MCF 10A (cell line): Measurements from ENCODE around the gene EXT2. TPM values are rescaled to one million over a fixed set of nuclear protein-coding genes. Genes with fewer than 3 reads are reported as not detected.

Source experiments
- BruUV-seq: library from RNA; stranded (reverse); fragments of 400-500 nt; replicated peaks from 2 replicates; lab custom pipeline; 2021; lab: Mats Ljungman, UMichigan
- CTCF ChIA-PET: fragments of 300-600 bp; sonication (Branson Sonifier 250); formaldehyde crosslinking; extraction: SDS; loops from one replicate; lab custom pipeline; 2021; ENCODE audit warnings: antibody characterized with exemption, inconsistent platforms; lab: Yijun Ruan, JAX
- POLR2A ChIA-PET: fragments of 300-600, 350-650 bp; sonication (Branson Sonifier 250); formaldehyde crosslinking; extraction: SDS; loops from one replicate; lab custom pipeline; 2020; ENCODE audit warnings: antibody characterized with exemption, inconsistent platforms; lab: Yijun Ruan, JAX
- DNase-seq: peaks from one replicate; pipeline ENCODE4 v3.0.0-alpha.2; 2018; ENCODE audit not compliant: unreplicated experiment
- H3K27ac Mint-ChIP-seq: one replicate; pipeline ENCODE4 v1.8.0; 2022; ENCODE audit warnings: mild to moderate bottlenecking, low read depth, mixed read lengths; ENCODE audit not compliant: unreplicated experiment
- H3K27me3 Mint-ChIP-seq: one replicate; pipeline ENCODE4 v1.8.0; 2022; ENCODE audit warnings: mixed read lengths; ENCODE audit not compliant: insufficient read depth, unreplicated experiment
- H3K36me3 Mint-ChIP-seq: one replicate; pipeline ENCODE4 v1.8.0; 2022; ENCODE audit warnings: mild to moderate bottlenecking, moderate library complexity, mixed read lengths; ENCODE audit not compliant: insufficient read depth, unreplicated experiment
- H3K4me1 Mint-ChIP-seq: one replicate; pipeline ENCODE4 v1.8.0; 2022; ENCODE audit warnings: mixed read lengths; ENCODE audit not compliant: insufficient read depth, unreplicated experiment
- H3K4me3 Mint-ChIP-seq: one replicate; pipeline ENCODE4 v1.8.0; 2022; ENCODE audit warnings: mild to moderate bottlenecking, moderate library complexity, mixed read lengths; ENCODE audit not compliant: unreplicated experiment
- H3K9me3 Mint-ChIP-seq: one replicate; pipeline ENCODE4 v1.8.0; 2022; ENCODE audit warnings: mixed read lengths; ENCODE audit not compliant: unreplicated experiment
- CTCF ChIP-seq: fragments of 200-600 bp; IDR thresholded peaks from one replicate; pipeline ENCODE4 v1.8.0; 2022; ENCODE audit warnings: antibody characterized with exemption, mild to moderate bottlenecking; ENCODE audit not compliant: unreplicated experiment
- intact Hi-C: fragments of 100-400 bp; cut with micrococcal nuclease; formaldehyde crosslinking; loops from 2 replicates; pipeline ENCODE4 v1.14.1; 2022
- total RNA-seq: library from RNA; stranded (reverse); gene quantifications from 2 replicates; pipeline ENCODE4 v1.2.3, GENCODE V29; 2022

Gene EXT2
- total RNA-seq, 1 experiment from 2014 or later, result 73.1 TPM

- Mint-ChIP-seq H3K4me1 (no peaks in the 10 kb centered on the region), H3K36me3 (peaks cover 14% of the 10 kb centered on the region), H3K4me3 (no peak overlapping the region), H3K9me3 (no peaks in the 10 kb centered on the region), H3K27me3 (no peaks in the 10 kb centered on the region), H3K27ac (no peak overlapping the region)
- intact Hi-C loops, result no loop called here
- DNase-seq, result no peak
- CTCF ChIA-PET, result interaction anchor here (0.6 to 1.4 kb wide), 2 partner anchors 20 to 943 kb away, joined by 4 to 5 read pairs; no protein-coding TSS in a partner anchor
- no peak for TF ChIP-seq CTCF
- no TSS peak for BruUV-seq
- POLR2A ChIA-PET, result no interaction called here
Observed at GRCh38 chr11:44159848-44160721, 64.6 kb downstream of the EXT2 start.

GRCh38 chr11:44162004-44162403 is 66.5 kb downstream of the EXT2 start:
- intact Hi-C loops, result no loop called here

GRCh38 chr11:44162662-44163061 is 67.2 kb downstream of the EXT2 start:
- no peaks in the 10 kb centered on the region for H3K4me1 Mint-ChIP-seq
- no peak for DNase-seq
- ChIA-PET CTCF (interaction anchor here (0.5 kb wide), 1 partner anchor 75 kb away, joined by 4 read pairs; no protein-coding TSS in a partner anchor), POLR2A (interaction anchor here (1.0 kb wide), 1 partner anchor 8 kb away, joined by 3 read pairs; no protein-coding TSS in a partner anchor)
- H3K27me3 Mint-ChIP-seq, result no peaks in the 10 kb centered on the region
- BruUV-seq, result no TSS peak
- H3K9me3 Mint-ChIP-seq, result no peaks in the 10 kb centered on the region
- H3K27ac Mint-ChIP-seq, result no peak overlapping the region
- no peak overlapping the region for H3K4me3 Mint-ChIP-seq
- no peak for TF ChIP-seq CTCF
- peaks cover 5% of the 10 kb centered on the region for H3K36me3 Mint-ChIP-seq
- intact Hi-C loops, result no loop called here

More at GRCh38 chr11:44162004-44162403, 66.5 kb downstream of the EXT2 start:
- no peaks in the 10 kb centered on the region for H3K4me1 Mint-ChIP-seq
- BruUV-seq, result no TSS peak
- H3K4me3 Mint-ChIP-seq, result no peak overlapping the region
- TF ChIP-seq CTCF, result no peak
- H3K27me3 Mint-ChIP-seq, result no peaks in the 10 kb centered on the region
- POLR2A ChIA-PET, result interaction anchor here (0.7 to 1.0 kb wide), 4 partner anchors 9 to 29 kb away, joined by 3 to 4 read pairs (median 3); no protein-coding TSS in a partner anchor
- CTCF ChIA-PET, result interaction anchor here (0.6 to 1.1 kb wide), 4 partner anchors 29 to 769 kb away, joined by 3 to 4 read pairs (median 3); no protein-coding TSS in a partner anchor
- H3K27ac Mint-ChIP-seq, result no peak overlapping the region
- no peak for DNase-seq
- H3K36me3 Mint-ChIP-seq, result peaks cover 8% of the 10 kb centered on the region
- no peaks in the 10 kb centered on the region for H3K9me3 Mint-ChIP-seq

- H3K4me1 Mint-ChIP-seq, result no peaks in the 10 kb centered on the region
- DNase-seq, result no peak
- ChIA-PET POLR2A (no interaction called here), CTCF (no interaction called here)
- H3K4me3 Mint-ChIP-seq, result no peak overlapping the region
- H3K9me3 Mint-ChIP-seq, result no peaks in the 10 kb centered on the region
- H3K36me3 Mint-ChIP-seq, result no peaks in the 10 kb centered on the region
- TF ChIP-seq CTCF, result no peak
- H3K27ac Mint-ChIP-seq, result no peak overlapping the region
- H3K27me3 Mint-ChIP-seq, result no peaks in the 10 kb centered on the region
- BruUV-seq, result no TSS peak
- intact Hi-C loops, result no loop called here
Observed at GRCh38 chr11:44165432-44165831, 70.0 kb downstream of the EXT2 start.
